ENCODE data around the gene GPR55. TPM values are rescaled to one million over a fixed set of nuclear protein-coding genes. Genes with fewer than 3 reads are reported as not detected.

Gene GPR55
- total RNA-seq, 1 experiment from 2014 or later = not detected

- H3K4me1 ChIP-seq (ENCODE audit: control insufficient read depth in 1 of 2, insufficient read depth in 2 of 2, low read length in 2 of 2) = no peaks in the 10 kb centered on the region
- H4K20me1 ChIP-seq (ENCODE audit: insufficient read depth) = no peaks in the 10 kb centered on the region
- H3K9me3 ChIP-seq (ENCODE audit: control insufficient read depth in 1 of 2, insufficient read depth in 1 of 2, low read depth in 1 of 2, low read length in 2 of 2) = peaks cover 3 to 5% of the 10 kb centered on the region in 2 experiments; a peak in 2 of 4 replicates
- ChIA-PET RAD21 (ENCODE audit: low non-redundant PET in 1 of 2, low total read pairs in 2 of 2, uncharacterized antibody in 2 of 2, unreplicated experiment in 2 of 2) (no interaction called here), CTCF (no interaction called here), POLR2A (no interaction called here)
- TF ChIP-seq SRF (IDR thresholded peaks at IDR 0.05; ENCODE audit: low read depth) (no peak), YY1 (IDR thresholded peaks at IDR 0.05; ENCODE audit: extremely low read depth, insufficient replicate concordance, low read depth, low read length) (no peak), TCF7L2 (IDR thresholded peaks at IDR 0.05; ENCODE audit: borderline replicate concordance, extremely low read depth, insufficient read depth, insufficient read length) (no peak), POLR2A (IDR thresholded peaks at IDR 0.05; ENCODE audit: borderline replicate concordance, extremely low read depth, insufficient read depth, insufficient read length) (no peak), MAX (IDR thresholded peaks at IDR 0.05) (no peak)
- H3K27me3 ChIP-seq (ENCODE audit: insufficient read depth, low read length) = no peaks in the 10 kb centered on the region
- no peak overlapping the region for H3K9ac ChIP-seq (ENCODE audit: low read length)
- ATAC-seq = no peak
- no peaks in the 10 kb centered on the region for H3K79me2 ChIP-seq (ENCODE audit: insufficient read depth, low read length)
- H3K4me3 ChIP-seq (replicated peaks in 1 of 2; ENCODE audit: low read depth in 1 of 2, low read length in 2 of 2) = no peak overlapping the region
- BruUV-seq (replicated peaks) = no TSS peak
- H3K36me3 ChIP-seq (ENCODE audit: control insufficient read depth in 1 of 2, insufficient read depth in 2 of 2, low read length in 2 of 2) = no peaks in the 10 kb centered on the region
- H2AFZ ChIP-seq (ENCODE audit: low read depth, low read length, poor library complexity, severe bottlenecking) = no peak overlapping the region
- DNase-seq (ENCODE audit: low read depth, low spot score) = no peak
- H3K4me2 ChIP-seq (ENCODE audit: low read length) = no peak overlapping the region
- no peaks in the 10 kb centered on the region for H3K9me2 ChIP-seq (ENCODE audit: insufficient read depth)
- intact Hi-C loops (cut with micrococcal nuclease) = no loop called here
- no peak overlapping the region for H3K27ac ChIP-seq (ENCODE audit: low read depth, low read length)
These were observed 7.8 kb upstream of the GPR55 start for GRCh38 chr2:230932556-230933511.

DNA sequence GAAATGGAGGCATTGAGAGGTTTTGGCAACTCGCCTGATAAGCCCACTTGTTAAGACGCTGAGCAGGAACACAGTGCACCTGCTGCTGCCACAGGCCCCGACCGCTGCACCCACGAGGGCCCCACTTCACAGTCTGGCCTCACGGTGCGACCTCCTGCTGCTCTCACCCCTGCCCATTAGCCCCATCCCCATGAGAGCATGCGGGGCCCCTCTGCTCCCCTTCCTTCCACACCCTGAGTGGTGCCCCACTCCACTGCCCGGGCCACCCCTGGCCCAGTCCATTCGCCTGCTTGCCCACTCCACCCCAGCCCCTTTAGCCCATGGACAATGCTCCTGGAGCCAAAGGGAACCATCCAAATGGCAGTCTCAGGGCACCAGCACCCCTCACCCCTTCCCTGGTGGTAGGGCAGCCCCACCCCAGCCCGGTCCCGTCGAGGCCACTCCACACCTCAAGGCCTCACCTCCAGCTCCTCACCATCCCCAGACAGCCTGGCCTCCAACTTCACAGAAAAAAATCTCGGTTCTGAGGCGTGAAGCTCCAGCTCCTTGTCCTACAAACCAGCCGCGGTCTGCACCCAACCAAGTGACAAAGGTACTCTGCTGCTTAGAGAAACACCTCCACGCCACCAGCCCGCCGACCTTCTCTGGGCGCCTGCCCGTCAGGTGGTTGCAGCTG is 6.7 kb upstream of the GPR55 start:
- no peak overlapping the region for H3K4me2 ChIP-seq (ENCODE audit: low read length)
- no peak overlapping the region for H3K27ac ChIP-seq (ENCODE audit: low read depth, low read length)
- DNase-seq (ENCODE audit: low read depth, low spot score) = no peak
- no peak for ATAC-seq
- TF ChIP-seq EZH2 (IDR thresholded peaks at IDR 0.05) = no peak
- intact Hi-C loops (cut with micrococcal nuclease) = no loop called here
- no peaks in the 10 kb centered on the region for H3K79me2 ChIP-seq (ENCODE audit: insufficient read depth, low read length)
- no peaks in the 10 kb centered on the region for H3K36me3 ChIP-seq (ENCODE audit: control insufficient read depth in 1 of 2, insufficient read depth in 2 of 2, low read length in 2 of 2)
- ChIA-PET CTCF (no interaction called here), RAD21 (ENCODE audit: low non-redundant PET in 1 of 2, low total read pairs in 2 of 2, uncharacterized antibody in 2 of 2, unreplicated experiment in 2 of 2) (no interaction called here), POLR2A (no interaction called here)
- no peaks in the 10 kb centered on the region for H4K20me1 ChIP-seq (ENCODE audit: insufficient read depth)
- no peaks in the 10 kb centered on the region for H3K9me2 ChIP-seq (ENCODE audit: insufficient read depth)
- H3K9ac ChIP-seq (ENCODE audit: low read length) = no peak overlapping the region
- no peaks in the 10 kb centered on the region for H3K27me3 ChIP-seq (ENCODE audit: insufficient read depth, low read length)
- no peak overlapping the region for H2AFZ ChIP-seq (ENCODE audit: low read depth, low read length, poor library complexity, severe bottlenecking)
- H3K9me3 ChIP-seq (ENCODE audit: control insufficient read depth in 1 of 2, insufficient read depth in 1 of 2, low read depth in 1 of 2, low read length in 2 of 2) = peaks cover 3 to 5% of the 10 kb centered on the region in 2 experiments; a peak in 2 of 4 replicates
- H3K4me3 ChIP-seq (replicated peaks in 1 of 2; ENCODE audit: low read depth in 1 of 2, low read length in 2 of 2) = no peak overlapping the region
- BruUV-seq (replicated peaks) = no TSS peak
- H3K4me1 ChIP-seq (ENCODE audit: control insufficient read depth in 1 of 2, insufficient read depth in 2 of 2, low read length in 2 of 2) = no peaks in the 10 kb centered on the region

All from HCT116 (cell line).